GM23248 (cell line): Measurements from ENCODE around the gene RGS9.

Experiments
- EZH2 ChIP-seq: fragments of 200-600 bp; sonication (generic); IDR thresholded peaks from 2 replicates; pipeline ENCODE4 v1.6.1; 2018; ENCODE audit warnings: antibody characterized with exemption, mild to moderate bottlenecking; ENCODE audit not compliant: insufficient read depth, poor library complexity, severe bottlenecking
- EZH2phosphoT487 ChIP-seq: fragments of 200-600 bp; sonication (generic); IDR thresholded peaks from 2 replicates; pipeline ENCODE4 v1.6.1; 2018; ENCODE audit warnings: antibody characterized with exemption, moderate library complexity, mild to moderate bottlenecking, low read depth; ENCODE audit not compliant: insufficient read depth

DNA sequence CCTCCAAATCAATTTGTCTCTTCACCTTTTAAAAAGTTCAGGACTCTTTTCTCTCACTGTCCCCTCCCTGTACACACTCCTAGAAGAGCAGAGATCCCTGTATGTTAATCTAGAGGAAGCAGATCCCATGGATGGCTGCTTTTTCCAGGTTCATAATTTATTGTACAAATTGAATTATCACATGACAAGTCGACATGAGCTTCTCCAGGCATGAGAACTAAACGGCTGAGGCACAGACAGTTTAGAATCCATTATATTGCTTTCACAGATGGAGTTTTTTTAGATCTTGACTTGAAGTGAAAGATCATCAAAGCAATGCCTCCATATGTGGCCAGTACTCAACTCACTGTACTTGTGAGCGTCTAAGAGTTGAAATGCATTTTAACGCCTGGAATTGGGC lies 47.9 kb downstream of the RGS9 start:
- TF ChIP-seq EZH2, result no peak
- TF ChIP-seq EZH2phosphoT487, result no peak
